HG02642 (cell line): ENCODE results near the gene IGFBP2.

Source experiments
- ATAC-seq: cut with Tn5 transposase; IDR thresholded peaks from one replicate; pipeline ENCODE4 v1.9.1; 2021; ENCODE audit warnings: mild to moderate bottlenecking; ENCODE audit not compliant: unreplicated experiment, poor library complexity

The IGFBP2 gene

GRCh38 chr2:216635701-216636550 is 2.7 kb downstream of the IGFBP2 start:
- no peak for ATAC-seq

- no peak for ATAC-seq
These were observed 3.6 kb downstream of the IGFBP2 start for GRCh38 chr2:216636551-216637450.

GRCh38 chr2:216637472-216637871 is 4.3 kb downstream of the IGFBP2 start:
- no peak for ATAC-seq

GRCh38 chr2:216643986-216644659 is 10.9 kb downstream of the IGFBP2 start:
- ATAC-seq, result no peak

- no peak for ATAC-seq
These were observed 11.8 kb downstream of the IGFBP2 start for GRCh38 chr2:216644842-216645635.

- ATAC-seq, result no peak
These were observed 12.4 kb downstream of the IGFBP2 start for GRCh38 chr2:216645636-216645950.

GRCh38 chr2:216646116-216646515 is 12.9 kb downstream of the IGFBP2 start:
- no peak for ATAC-seq

GRCh38 chr2:216648105-216648504 is 14.9 kb downstream of the IGFBP2 start:
- no peak for ATAC-seq

GRCh38 chr2:216649574-216649973 is 16.4 kb downstream of the IGFBP2 start:
- no peak for ATAC-seq

GRCh38 chr2:216650626-216651257 is 17.5 kb downstream of the IGFBP2 start:
- ATAC-seq, result no peak

GRCh38 chr2:216651351-216651881 is 18.2 kb downstream of the IGFBP2 start:
- no peak for ATAC-seq

GRCh38 chr2:216652566-216652965 is 19.3 kb downstream of the IGFBP2 start:
- no peak for ATAC-seq

- ATAC-seq, result no peak
These were observed 20.0 kb downstream of the IGFBP2 start for GRCh38 chr2:216653093-216653799.

- no peak for ATAC-seq
These were observed 20.7 kb downstream of the IGFBP2 start for GRCh38 chr2:216653931-216654365.

- ATAC-seq, result no peak
These were observed 21.4 kb downstream of the IGFBP2 start for GRCh38 chr2:216654528-216655052.

- ATAC-seq, result no peak
These were observed 24.1 kb downstream of the IGFBP2 start for GRCh38 chr2:216657086-216657855.

GRCh38 chr2:216657980-216658379 is 24.8 kb downstream of the IGFBP2 start:
- no peak for ATAC-seq

- no peak for ATAC-seq
These were observed 25.5 kb downstream of the IGFBP2 start for GRCh38 chr2:216658757-216659156.
